GM19324 (cell line): ENCODE data around the gene LYRM9.
"Not testable (repeated sequence)": the region's sequence is repeated elsewhere in the genome, so short reads cannot be mapped to it uniquely, and the experiment has no call there.

Source experiments
- ATAC-seq: cut with Tn5 transposase; IDR thresholded peaks from one replicate; pipeline ENCODE4 v1.9.1; 2021; ENCODE audit warnings: mild to moderate bottlenecking, moderate library complexity; ENCODE audit not compliant: unreplicated experiment, low FRiP score

Gene LYRM9

GRCh38 chr17:27906623-27907022 lies 13.5 kb upstream of the LYRM9 start:
- no peak for ATAC-seq

GRCh38 chr17:27906226-27906580 lies 13.0 kb upstream of the LYRM9 start:
- no peak for ATAC-seq

- ATAC-seq: no peak
Measured at GRCh38 chr17:27905447-27906225, 12.5 kb upstream of the LYRM9 start.

GRCh38 chr17:27904534-27905446 lies 11.6 kb upstream of the LYRM9 start:
- no peak for ATAC-seq

GRCh38 chr17:27904114-27904513 lies 10.9 kb upstream of the LYRM9 start:
- ATAC-seq: no peak

- no peak for ATAC-seq
Measured at GRCh38 chr17:27899525-27899924, 6.4 kb upstream of the LYRM9 start.

GRCh38 chr17:27898096-27898495 lies 4.9 kb upstream of the LYRM9 start:
- no peak for ATAC-seq

- no peak for ATAC-seq
Measured at GRCh38 chr17:27896701-27897100, 3.5 kb upstream of the LYRM9 start.

GRCh38 chr17:27895940-27896535 lies 2.9 kb upstream of the LYRM9 start:
- ATAC-seq: no peak

- no peak for ATAC-seq
Measured at GRCh38 chr17:27895123-27895895, 2.1 kb upstream of the LYRM9 start.

GRCh38 chr17:27893841-27894503 lies 807 bp upstream of the LYRM9 start:
- ATAC-seq: no peak

- no peak for ATAC-seq
Measured at GRCh38 chr17:27892542-27892865, 661 bp downstream of the LYRM9 start.

- no peak for ATAC-seq
Measured at GRCh38 chr17:27891841-27892240, 1.3 kb downstream of the LYRM9 start.

GRCh38 chr17:27889711-27890251 lies 3.4 kb downstream of the LYRM9 start:
- ATAC-seq: no peak

- ATAC-seq: no peak
Measured at GRCh38 chr17:27888945-27889344, 4.2 kb downstream of the LYRM9 start.

- no peak for ATAC-seq
Measured at GRCh38 chr17:27888067-27888466, 5.1 kb downstream of the LYRM9 start.

- ATAC-seq: not testable (repeated sequence)
Measured at GRCh38 chr17:27886348-27886906, 6.7 kb downstream of the LYRM9 start.

GRCh38 chr17:27882162-27882840 lies 10.9 kb downstream of the LYRM9 start:
- no peak for ATAC-seq

GRCh38 chr17:27879987-27880608 lies 13.1 kb downstream of the LYRM9 start:
- no peak for ATAC-seq
